Osteoblast (primary cell): ENCODE data around the gene RALB. TPM values are rescaled to one million over a fixed set of nuclear protein-coding genes. Genes with fewer than 3 reads are reported as not detected.
A peak's percentile ranks its signal among the peaks of the same experiment; 100 is the strongest.

Experiments used
- DNase-seq: peaks from one replicate; pipeline ENCODE4 v3.0.0; 2011; ENCODE audit warnings: low spot score, mixed read lengths; ENCODE audit not compliant: insufficient read length; ENCODE audit errors: missing footprints
- H2AFZ ChIP-seq: 2 replicates; pipeline ENCODE4 v1.6.0; 2011; ENCODE audit warnings: mild to moderate bottlenecking, low read length
- H3K27ac ChIP-seq: 2 replicates; pipeline ENCODE4 v1.5.1; 2011; ENCODE audit warnings: mild to moderate bottlenecking, low read depth, low read length, moderate library complexity
- H3K27me3 ChIP-seq: 2 replicates; pipeline ENCODE4 v1.6.0; 2012; ENCODE audit warnings: mild to moderate bottlenecking, control low read depth, inconsistent platforms, low read length, moderate library complexity; ENCODE audit not compliant: insufficient read depth
- H3K36me3 ChIP-seq: 2 replicates; pipeline ENCODE4 v1.5.1; 2011; ENCODE audit warnings: mild to moderate bottlenecking, low read length, control low read depth, moderate library complexity; ENCODE audit not compliant: insufficient read depth
- H3K4me1 ChIP-seq: 2 replicates; pipeline ENCODE4 v1.5.1; 2011; ENCODE audit warnings: mild to moderate bottlenecking, low read length, control low read depth, moderate library complexity; ENCODE audit not compliant: insufficient read depth
- H3K4me2 ChIP-seq: 2 replicates; pipeline ENCODE4 v1.6.0; 2011; ENCODE audit warnings: mild to moderate bottlenecking, low read length; ENCODE audit not compliant: insufficient read depth
- H3K4me3 ChIP-seq: fragments of 200-600 bp; sonication (generic); 3 replicates; pipeline ENCODE4 v1.5.1; 2012; ENCODE audit warnings: mild to moderate bottlenecking, low read length, inconsistent platforms; ENCODE audit not compliant: insufficient read depth
- H3K79me2 ChIP-seq: 2 replicates; pipeline ENCODE4 v1.6.0; 2012; ENCODE audit warnings: mild to moderate bottlenecking, low read length, control low read depth, inconsistent platforms; ENCODE audit not compliant: insufficient read depth
- H3K9me3 ChIP-seq: 2 replicates; pipeline ENCODE4 v1.5.1; 2011; ENCODE audit warnings: low read depth, low read length, control low read depth
- H4K20me1 ChIP-seq: 2 replicates; pipeline ENCODE4 v1.6.0; 2012; ENCODE audit warnings: mild to moderate bottlenecking, low read length, control low read depth; ENCODE audit not compliant: insufficient read depth
- CTCF ChIP-seq: IDR thresholded peaks from 2 replicates; pipeline ENCODE4 v1.5.1; 2011; ENCODE audit warnings: mild to moderate bottlenecking, low read depth, low read length, moderate library complexity; ENCODE audit errors: extremely low read depth
- total RNA-seq: library from RNA; depleted of rRNA; stranded (reverse); fragments of >200 nt; gene quantifications from 2 replicates; pipeline ENCODE4 v1.2.3, GENCODE V29; 2012

RALB gene
- total RNA-seq, 1 donor: 48.5 TPM

GRCh38 chr2:120303177-120303576 is 50.5 kb downstream of the RALB start:
- Histone ChIP-seq H3K27me3 (no peaks in the 10 kb centered on the region), H3K4me3 (no peak overlapping the region), H3K36me3 (peaks cover 20% of the 10 kb centered on the region), H3K27ac (no peak overlapping the region), H3K4me2 (no peak overlapping the region), H3K4me1 (no peaks in the 10 kb centered on the region), H2AFZ (no peak overlapping the region), H3K9me3 (no peaks in the 10 kb centered on the region), H3K79me2 (no peaks in the 10 kb centered on the region), H4K20me1 (no peaks in the 10 kb centered on the region)
- TF ChIP-seq CTCF: no peak
- DNase-seq: no peak

GRCh38 chr2:120305296-120305695 is 52.6 kb downstream of the RALB start:
- H3K27me3 ChIP-seq: no peaks in the 10 kb centered on the region
- no peak overlapping the region for H3K27ac ChIP-seq
- DNase-seq: peak; percentile 65
- no peak overlapping the region for H2AFZ ChIP-seq
- H3K4me2 ChIP-seq: no peak overlapping the region
- H3K9me3 ChIP-seq: no peaks in the 10 kb centered on the region
- peak; percentile 39 for TF ChIP-seq CTCF
- H3K79me2 ChIP-seq: no peaks in the 10 kb centered on the region
- no peaks in the 10 kb centered on the region for H3K4me1 ChIP-seq
- H3K4me3 ChIP-seq: no peak overlapping the region
- peaks cover 13% of the 10 kb centered on the region for H3K36me3 ChIP-seq
- no peaks in the 10 kb centered on the region for H4K20me1 ChIP-seq

- TF ChIP-seq CTCF: no peak
Observed at GRCh38 chr2:120305937-120306490, 53.4 kb downstream of the RALB start.

GRCh38 chr2:120307482-120307881 is 54.8 kb downstream of the RALB start:
- no peak for DNase-seq

More at GRCh38 chr2:120305937-120306490, 53.4 kb downstream of the RALB start:
- Histone ChIP-seq H3K4me1 (no peaks in the 10 kb centered on the region), H3K27ac (no peak overlapping the region), H3K9me3 (no peaks in the 10 kb centered on the region), H3K36me3 (peaks cover 13% of the 10 kb centered on the region), H3K4me2 (no peak overlapping the region), H3K4me3 (no peak overlapping the region), H2AFZ (no peak overlapping the region), H3K27me3 (no peaks in the 10 kb centered on the region), H3K79me2 (no peaks in the 10 kb centered on the region), H4K20me1 (no peaks in the 10 kb centered on the region)
- DNase-seq: no peak

More at GRCh38 chr2:120307482-120307881, 54.8 kb downstream of the RALB start:
- no peak overlapping the region for H2AFZ ChIP-seq
- peaks cover 6% of the 10 kb centered on the region for H3K36me3 ChIP-seq
- no peak overlapping the region for H3K27ac ChIP-seq
- H4K20me1 ChIP-seq: no peaks in the 10 kb centered on the region
- H3K4me3 ChIP-seq: no peak overlapping the region
- H3K79me2 ChIP-seq: no peaks in the 10 kb centered on the region
- H3K4me2 ChIP-seq: no peak overlapping the region
- no peaks in the 10 kb centered on the region for H3K4me1 ChIP-seq
- no peak for TF ChIP-seq CTCF
- H3K27me3 ChIP-seq: no peaks in the 10 kb centered on the region
- H3K9me3 ChIP-seq: no peaks in the 10 kb centered on the region
